GM10248 (cell line): ENCODE results near the gene SEMA6A.

Experiments used
- CTCF ChIA-PET: fragments of 300-600 bp; sonication (Branson Sonifier 250); formaldehyde crosslinking; extraction: SDS; loops from one replicate; lab custom pipeline; 2021; ENCODE audit warnings: antibody characterized with exemption; lab: Yijun Ruan, JAX
- POLR2A ChIA-PET: fragments of 350-650 bp; sonication (Branson Sonifier 250); formaldehyde crosslinking; extraction: SDS; loops from one replicate; lab custom pipeline; 2020; ENCODE audit warnings: antibody characterized with exemption; lab: Yijun Ruan, JAX
- DNase-seq: peaks from one replicate; pipeline ENCODE4 v3.0.0; 2012; ENCODE audit errors: extremely low spot score
- TF ChIP-seq, protein P1 (sequence below): IDR thresholded peaks from 2 replicates; pipeline ENCODE4 v1.5.1; 2012; ENCODE audit warnings: mild to moderate bottlenecking, low read depth; ENCODE audit errors: extremely low read depth, missing control alignments, control extremely low read depth

The SEMA6A gene

GRCh38 chr5:116595498-116595897 lies 20.9 kb upstream of the SEMA6A start:
- ChIA-PET POLR2A (no interaction called here), CTCF (interaction anchor here (1.9 to 3.1 kb wide), 2 partner anchors 9 to 20 kb away, joined by 7 to 14 read pairs; no protein-coding TSS in a partner anchor)
- TF ChIP-seq, protein P1, sequence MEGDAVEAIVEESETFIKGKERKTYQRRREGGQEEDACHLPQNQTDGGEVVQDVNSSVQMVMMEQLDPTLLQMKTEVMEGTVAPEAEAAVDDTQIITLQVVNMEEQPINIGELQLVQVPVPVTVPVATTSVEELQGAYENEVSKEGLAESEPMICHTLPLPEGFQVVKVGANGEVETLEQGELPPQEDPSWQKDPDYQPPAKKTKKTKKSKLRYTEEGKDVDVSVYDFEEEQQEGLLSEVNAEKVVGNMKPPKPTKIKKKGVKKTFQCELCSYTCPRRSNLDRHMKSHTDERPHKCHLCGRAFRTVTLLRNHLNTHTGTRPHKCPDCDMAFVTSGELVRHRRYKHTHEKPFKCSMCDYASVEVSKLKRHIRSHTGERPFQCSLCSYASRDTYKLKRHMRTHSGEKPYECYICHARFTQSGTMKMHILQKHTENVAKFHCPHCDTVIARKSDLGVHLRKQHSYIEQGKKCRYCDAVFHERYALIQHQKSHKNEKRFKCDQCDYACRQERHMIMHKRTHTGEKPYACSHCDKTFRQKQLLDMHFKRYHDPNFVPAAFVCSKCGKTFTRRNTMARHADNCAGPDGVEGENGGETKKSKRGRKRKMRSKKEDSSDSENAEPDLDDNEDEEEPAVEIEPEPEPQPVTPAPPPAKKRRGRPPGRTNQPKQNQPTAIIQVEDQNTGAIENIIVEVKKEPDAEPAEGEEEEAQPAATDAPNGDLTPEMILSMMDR, result no peak
- DNase-seq, result no peak

DNA sequence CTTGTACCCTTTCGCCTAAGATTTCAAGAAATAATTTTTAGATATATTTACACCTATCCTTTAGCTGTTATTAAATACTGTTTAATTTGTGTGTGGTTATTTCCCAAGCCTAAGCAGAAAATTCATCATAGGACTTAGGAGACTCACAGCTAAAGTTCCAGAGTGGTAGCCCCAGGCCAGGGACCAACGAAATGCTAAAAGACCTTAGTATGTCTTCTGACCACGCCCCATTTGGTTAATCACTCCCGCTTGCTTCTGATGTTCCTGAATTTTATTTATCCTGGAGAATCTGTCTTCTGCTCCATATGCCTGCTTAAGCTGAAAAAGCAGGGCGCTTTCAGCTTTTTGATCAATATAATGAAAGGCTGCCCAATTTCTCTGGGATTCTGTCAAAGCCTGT lies 18.7 kb upstream of the SEMA6A start:
- DNase-seq, result no peak
- TF ChIP-seq, protein P1, result no peak
- ChIA-PET POLR2A (no interaction called here), CTCF (interaction anchor here (1.2 to 3.1 kb wide), 5 partner anchors 11 to 114 kb away, joined by 3 to 14 read pairs (median 7); no protein-coding TSS in a partner anchor)

- ChIA-PET CTCF (interaction anchor here (0.7 to 1.4 kb wide), 4 partner anchors 8 to 121 kb away, joined by 4 to 6 read pairs (median 4); no protein-coding TSS in a partner anchor), POLR2A (no interaction called here)
- no peak for DNase-seq
- TF ChIP-seq, protein P1, result no peak
Observed at GRCh38 chr5:116585227-116585626, 10.6 kb upstream of the SEMA6A start.

DNA sequence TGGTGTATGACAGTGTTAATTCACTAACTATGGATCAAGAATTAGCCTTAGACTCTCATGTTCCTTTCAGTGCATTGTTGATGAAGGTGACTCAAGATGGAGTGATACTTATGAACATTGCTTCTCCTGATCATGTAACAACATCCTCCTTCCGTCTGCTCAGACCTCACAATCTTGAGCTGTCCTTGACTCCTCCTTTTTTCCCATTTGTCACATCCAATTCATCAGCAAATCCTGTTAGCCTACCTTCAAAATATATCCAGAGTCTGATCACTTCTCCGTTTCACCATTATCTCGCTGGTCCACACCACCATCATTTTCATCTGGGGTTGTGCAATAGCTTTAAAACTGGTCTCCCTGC lies 9.2 kb upstream of the SEMA6A start:
- ChIA-PET CTCF (interaction anchor here (1.0 kb wide), 1 partner anchor 9 kb away, joined by 3 read pairs; the partner anchor contains the start of gene SEMA6A), POLR2A (no interaction called here)
- TF ChIP-seq, protein P1, result no peak
- no peak for DNase-seq

- TF ChIP-seq, protein P1, result no peak
- no peak for DNase-seq
- ChIA-PET CTCF (interaction anchor here (1.0 to 1.8 kb wide), 2 partner anchors 8 to 10 kb away, joined by 3 to 7 read pairs; partner anchors contain the start of gene SEMA6A), POLR2A (no interaction called here)
Observed at GRCh38 chr5:116583085-116583861, 8.7 kb upstream of the SEMA6A start.

GRCh38 chr5:116581910-116582309 lies 7.3 kb upstream of the SEMA6A start:
- ChIA-PET POLR2A (no interaction called here), CTCF (interaction anchor here (1.8 kb wide), 1 partner anchor 11 kb away, joined by 7 read pairs; no protein-coding TSS in a partner anchor)
- no peak for DNase-seq
- TF ChIP-seq, protein P1, result no peak
